HuH-7 (cell line): ENCODE data around the gene ZBTB20.
A peak's percentile ranks its signal among the peaks of the same experiment; 100 is the strongest.
"Not testable (repeated sequence)": the region's sequence is repeated elsewhere in the genome, so short reads cannot be mapped to it uniquely, and the experiment has no call there.

Experiments
- DNase-seq: peaks from one replicate; pipeline ENCODE4 v3.0.0; 2011; ENCODE audit warnings: low spot score

The ZBTB20 gene

DNA sequence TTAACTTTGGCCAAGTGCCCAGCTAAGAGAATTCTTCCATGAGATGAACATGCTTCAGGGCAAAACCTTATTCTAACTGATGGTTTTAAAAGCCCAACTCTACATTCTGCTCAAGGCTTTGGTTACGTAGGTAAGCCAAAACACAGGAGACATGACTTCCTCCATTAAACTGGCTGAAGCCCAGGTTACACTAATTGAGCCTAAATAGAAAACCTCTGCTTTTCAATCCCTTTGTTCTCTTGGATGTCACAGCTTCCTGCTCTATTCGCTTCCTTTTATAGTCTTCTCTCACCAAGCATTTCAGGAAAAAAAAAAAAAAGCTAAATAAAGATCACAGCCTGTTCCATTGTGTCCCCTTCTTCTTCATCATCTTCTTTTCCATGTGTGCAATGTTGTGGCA, 432.9 kb downstream of the ZBTB20 start:
- no peak for DNase-seq

DNA sequence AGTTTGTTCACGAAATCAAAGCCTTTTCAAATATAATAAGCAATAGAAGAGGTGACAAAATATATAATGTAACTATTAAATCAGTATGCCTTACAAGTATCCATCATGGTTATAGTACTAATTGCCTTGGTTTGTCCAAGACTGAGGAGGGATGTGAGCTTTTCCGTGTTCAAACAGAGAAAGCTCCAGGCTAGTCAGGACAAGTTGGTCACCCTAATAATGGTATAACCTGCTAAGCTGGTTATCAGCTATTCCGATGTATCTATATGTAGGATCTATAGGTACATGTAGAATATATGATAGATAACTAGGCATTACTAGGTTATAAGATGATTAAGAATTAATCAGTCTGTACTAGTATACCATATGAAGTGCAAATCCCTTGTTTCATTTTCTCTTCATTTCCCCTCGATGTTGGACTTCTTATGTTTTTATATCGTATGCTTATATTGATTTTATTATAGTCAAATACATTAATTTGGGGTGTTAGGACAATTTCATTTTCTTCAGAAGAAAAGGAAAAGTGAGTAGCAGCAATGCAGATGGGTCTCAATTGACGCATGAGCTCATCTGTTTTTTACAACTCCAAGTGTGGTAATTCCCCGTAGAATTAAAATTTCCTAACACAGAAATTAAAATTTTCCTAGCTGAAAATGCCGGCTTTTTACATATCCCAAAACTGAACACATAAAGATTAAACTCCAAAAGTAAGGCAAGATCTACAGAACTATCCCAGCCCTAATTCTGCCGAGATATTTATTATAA, 434.2 kb downstream of the ZBTB20 start:
- no peak for DNase-seq

DNA sequence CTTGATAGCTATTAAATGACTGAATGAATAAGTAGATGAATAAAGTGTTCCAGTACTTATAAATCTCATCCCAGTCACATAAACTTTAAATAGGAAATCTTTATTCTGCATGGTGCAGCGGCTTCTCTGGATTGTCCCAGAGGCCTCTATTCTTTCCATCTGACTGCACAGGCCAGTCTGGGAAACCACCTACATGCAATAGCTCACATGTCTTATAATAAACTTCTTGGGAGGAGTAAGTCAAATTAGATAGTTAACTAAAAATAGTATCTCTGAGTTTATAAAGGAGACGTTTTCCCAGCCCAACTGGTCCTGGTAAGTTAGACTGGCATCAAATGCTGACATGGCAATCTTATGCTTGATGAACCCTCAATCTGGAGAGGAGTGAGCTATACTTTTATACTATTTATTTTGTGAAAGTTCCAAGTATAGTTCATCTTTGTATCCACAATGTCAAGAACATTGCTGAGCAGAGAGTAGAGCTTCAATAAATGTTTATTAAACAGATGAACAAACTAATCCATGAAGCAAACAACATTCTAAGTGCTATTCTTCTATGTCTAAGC, 435.7 kb downstream of the ZBTB20 start:
- no peak for DNase-seq

DNA sequence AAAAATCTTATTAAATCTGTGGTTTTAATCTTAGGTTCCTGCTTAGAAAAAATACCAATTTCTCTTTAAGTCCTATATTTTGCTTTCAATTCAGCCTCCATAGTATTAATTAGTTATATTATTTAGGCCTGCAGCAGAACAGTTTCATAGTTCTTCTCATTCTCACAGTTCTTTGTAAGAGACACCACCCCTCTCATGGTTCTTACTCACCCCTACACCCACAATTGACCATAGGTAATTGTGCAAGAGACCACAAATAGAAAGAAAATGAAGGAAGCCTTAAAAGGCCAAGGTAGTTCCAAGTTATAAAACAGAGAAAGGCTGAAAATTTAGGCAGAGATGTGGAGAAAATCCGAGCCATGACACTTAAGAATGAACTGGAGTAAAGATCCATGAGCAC, 438.0 kb downstream of the ZBTB20 start:
- no peak for DNase-seq

DNA sequence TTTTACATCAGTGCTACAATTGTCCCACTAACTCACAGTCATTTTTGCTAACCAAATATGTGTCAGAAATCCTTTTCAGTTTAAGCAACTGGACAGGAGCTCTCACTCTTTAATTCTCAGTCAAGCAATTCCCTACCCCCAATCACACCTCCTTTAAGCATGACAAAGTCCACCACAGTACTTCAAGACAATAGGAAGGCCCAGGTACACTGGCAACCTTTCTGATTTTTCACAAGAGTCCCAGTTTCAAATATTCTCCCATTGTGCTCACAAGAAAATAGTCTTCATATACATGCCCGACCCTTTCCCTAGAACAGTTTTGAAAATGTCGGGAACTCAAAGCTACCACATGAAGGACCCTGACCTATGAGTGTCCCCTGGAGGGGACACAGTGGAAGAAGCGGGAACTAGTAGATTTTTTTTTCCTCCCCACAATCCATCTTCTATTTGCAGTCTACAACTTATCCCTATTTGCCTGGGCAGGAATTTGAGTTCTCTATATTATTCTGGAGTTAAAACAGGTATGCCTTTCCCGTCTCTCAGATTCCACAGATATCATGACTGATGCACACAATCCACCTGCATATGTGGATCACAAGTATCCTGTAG, 439.7 kb downstream of the ZBTB20 start:
- DNase-seq: no peak

- DNase-seq: peak; percentile 43
Measured at GRCh38 chr3:114706591-114707232, 440.4 kb downstream of the ZBTB20 start.

GRCh38 chr3:114700637-114701234, 446.4 kb downstream of the ZBTB20 start:
- DNase-seq: no peak

- DNase-seq: no peak
Measured at GRCh38 chr3:114698146-114699105, 448.7 kb downstream of the ZBTB20 start.

GRCh38 chr3:114697401-114697800, 449.7 kb downstream of the ZBTB20 start:
- no peak for DNase-seq

DNA sequence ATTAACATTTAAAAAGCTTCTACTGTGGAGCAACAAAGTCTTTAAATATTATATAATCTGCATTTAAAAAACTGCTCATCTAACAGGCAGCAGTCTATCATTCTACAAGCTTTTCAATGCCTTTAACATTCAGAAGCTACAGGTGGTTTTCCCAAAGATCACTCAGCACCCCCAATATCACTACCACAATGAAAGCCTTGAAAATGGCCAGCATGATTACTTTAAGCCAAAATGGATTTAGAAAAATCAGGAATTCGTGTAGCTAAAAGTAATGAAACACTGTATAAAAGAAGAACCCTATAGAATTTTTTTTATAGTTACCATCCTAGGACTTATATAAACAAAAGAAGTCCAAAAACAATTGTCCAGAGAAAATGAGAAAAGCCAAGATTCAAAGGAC, 452.8 kb downstream of the ZBTB20 start:
- no peak for DNase-seq

DNA sequence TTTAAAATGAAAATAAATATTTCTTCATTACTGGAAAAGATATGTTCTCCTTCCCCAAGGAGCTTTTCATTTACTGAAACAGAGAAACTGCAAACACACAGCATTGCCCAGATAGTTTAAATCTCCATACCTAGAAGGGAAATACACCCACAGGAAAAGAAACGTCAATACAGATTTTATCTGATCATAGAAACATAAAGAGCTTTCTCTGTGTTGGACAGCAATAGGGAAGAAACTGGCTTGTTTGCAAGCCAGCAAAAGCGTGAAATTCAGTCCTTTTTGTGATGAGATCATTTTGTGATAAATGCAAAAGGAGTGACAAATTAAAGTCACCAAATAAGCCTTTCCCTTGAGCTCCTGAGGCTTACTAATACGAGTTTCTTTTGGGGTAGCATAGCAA, 455.2 kb downstream of the ZBTB20 start:
- no peak for DNase-seq

DNA sequence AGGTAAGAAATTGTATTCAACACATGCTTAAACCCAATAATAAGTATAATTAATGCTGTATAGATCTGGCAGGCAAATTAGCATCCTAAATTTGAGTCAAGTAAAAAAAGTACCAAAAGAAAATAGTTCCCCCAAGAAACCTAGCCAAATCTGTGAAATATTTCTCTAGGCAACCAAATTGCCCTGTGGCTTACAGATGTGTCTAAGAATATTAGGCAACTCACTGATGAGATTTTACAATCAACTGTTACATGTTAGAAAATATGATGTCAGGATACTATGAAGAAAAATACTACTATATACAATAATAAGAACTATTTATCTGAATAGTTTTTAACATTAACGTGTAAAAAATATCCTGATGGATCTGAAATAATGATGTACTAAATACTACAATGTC, 456.2 kb downstream of the ZBTB20 start:
- DNase-seq: no peak

DNA sequence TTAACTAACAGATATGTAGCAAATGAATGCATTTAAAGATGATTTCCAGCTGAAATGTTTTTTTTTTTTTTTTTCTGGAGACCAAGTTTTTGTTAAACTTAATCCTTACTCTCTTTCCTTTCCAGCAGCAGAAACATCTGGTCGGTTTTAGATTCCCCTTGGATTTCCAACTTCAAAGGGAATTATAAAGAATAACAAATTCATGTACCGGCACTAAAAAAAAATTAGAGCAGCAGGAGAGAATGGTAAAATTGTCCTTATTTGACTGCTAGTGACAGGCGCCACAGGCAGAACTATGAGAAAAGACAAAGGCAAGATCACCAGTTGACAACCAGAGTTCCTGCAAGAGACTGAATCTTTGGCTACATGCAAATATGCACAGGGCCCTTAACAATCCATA, 459.9 kb downstream of the ZBTB20 start:
- DNase-seq: no peak

GRCh38 chr3:114686621-114687020, 460.5 kb downstream of the ZBTB20 start:
- no peak for DNase-seq

DNA sequence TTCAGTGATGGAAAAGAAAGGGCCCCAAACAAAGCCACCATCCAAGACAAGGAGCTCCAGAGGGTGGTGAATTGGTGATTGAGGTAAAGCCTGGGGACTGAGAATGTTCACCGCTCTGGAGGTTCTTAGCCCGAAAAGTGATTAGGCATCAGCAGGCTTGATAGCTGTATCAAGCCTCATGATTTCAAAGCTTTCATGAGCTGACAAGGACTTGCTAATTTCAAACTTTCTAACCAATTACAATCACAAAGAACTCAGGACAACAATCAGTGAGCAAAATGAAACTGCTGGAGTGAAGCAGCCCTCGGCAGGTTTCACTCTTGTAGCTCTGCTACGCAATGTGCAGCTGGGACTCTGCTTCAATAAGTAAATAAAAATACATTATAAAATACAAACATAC, 461.9 kb downstream of the ZBTB20 start:
- DNase-seq: no peak

DNA sequence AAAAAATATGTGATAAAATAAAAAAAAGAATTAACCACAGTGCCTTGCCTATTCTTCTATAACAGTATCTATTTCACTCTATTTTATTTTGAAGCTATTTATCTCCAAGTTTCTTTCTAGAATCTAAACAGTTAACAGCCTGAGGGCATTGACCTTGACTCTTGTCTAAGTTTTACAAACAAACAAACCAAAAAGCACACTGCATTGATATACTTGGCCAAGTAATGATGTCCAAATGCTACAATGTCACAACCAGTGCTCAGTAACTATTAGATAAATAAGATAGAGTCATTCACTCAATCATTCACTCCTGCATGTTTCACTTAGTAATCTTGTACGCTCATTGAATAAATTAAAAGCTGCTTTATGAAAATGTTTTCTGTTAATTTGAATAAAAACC, 466.8 kb downstream of the ZBTB20 start:
- no peak for DNase-seq

GRCh38 chr3:114679773-114680172, 467.3 kb downstream of the ZBTB20 start:
- DNase-seq: not testable (repeated sequence)

GRCh38 chr3:114675104-114675503, 472.0 kb downstream of the ZBTB20 start:
- no peak for DNase-seq

DNA sequence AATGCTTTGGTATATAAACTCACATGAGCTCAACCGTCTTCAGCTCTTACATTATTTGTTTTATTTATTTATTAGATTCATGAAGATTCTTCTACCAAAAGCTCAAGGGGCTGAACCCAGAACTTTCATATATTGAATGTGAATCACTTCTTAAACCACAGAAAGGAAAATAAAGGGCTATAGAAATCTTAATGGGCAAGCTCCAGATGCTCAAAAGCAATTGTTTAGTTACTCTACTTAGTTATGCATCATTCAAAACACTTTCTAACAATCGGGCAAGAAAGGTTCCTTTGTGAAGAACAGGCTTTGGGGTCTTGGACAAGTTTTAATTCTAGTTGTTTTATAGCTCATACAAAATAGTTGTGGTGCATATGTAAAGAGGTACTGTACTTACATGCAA, 473.1 kb downstream of the ZBTB20 start:
- no peak for DNase-seq

DNA sequence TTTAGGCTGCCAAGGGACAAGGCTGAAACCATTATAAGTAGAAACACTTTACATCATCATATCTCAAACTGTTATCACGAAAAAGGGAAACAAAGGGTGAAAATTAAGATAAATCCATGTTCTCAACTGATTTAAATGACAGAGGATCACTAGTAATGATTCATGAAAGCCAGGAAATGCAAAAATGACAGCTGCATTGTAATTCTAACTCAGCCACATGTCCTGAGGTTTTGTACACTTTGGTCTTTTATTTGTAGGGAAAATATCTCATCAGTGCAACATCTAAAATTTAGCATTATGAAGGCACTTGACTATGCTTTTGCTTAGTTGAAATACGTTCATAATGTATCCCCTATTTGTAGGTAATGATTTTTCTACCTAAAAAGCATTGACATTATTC, 473.6 kb downstream of the ZBTB20 start:
- DNase-seq: no peak

DNA sequence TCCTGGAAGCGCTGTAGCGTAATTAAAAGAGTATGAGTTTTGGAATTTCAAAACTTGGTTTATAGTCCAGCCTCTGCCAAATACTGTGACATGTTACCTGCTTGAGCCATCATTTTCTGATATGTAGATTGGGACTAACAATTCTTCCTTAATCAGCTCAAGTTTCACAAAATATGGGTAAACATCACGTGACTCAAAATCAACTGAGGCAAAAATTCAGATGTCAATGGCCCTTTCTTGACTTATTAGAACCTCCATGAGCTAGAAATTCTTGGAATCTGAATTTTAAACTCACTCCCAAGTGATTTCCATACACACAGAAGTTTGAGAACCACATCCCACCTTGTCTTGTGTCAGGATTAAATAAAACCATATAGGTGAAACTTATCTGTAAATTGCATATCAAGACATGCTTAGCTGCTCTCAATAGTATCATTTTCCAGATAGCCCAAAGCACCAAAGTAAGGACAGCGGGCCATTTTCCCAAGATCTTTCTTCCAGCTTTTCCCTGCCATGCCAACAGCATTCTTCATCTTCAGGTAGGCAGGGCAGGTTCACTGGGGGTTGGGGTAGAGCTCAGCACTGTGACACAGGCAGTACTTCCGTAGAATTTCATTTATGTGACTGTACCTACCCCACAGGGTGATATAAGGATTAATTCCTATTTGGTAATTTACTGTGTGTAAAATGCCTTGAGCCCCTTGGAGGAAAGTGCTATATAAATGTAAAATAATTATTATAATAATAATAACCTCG, 474.2 kb downstream of the ZBTB20 start:
- DNase-seq: no peak
